GM12878 (cell line): ENCODE measurements around the gene VPS29. TPM values are rescaled to one million over a fixed set of nuclear protein-coding genes. Genes with fewer than 3 reads are reported as not detected.
A peak's percentile ranks its signal among the peaks of the same experiment; 100 is the strongest.

Experiments
- BCL11A ChIP-seq: IDR thresholded peaks from 2 replicates; pipeline ENCODE4 v1.6.1; 2011; ENCODE audit warnings: low read depth, low read length
- BMI1 ChIP-seq: fragments of 450-650 bp; IDR thresholded peaks from 2 replicates; pipeline ENCODE4 v1.6.1; 2016; ENCODE audit warnings: mild to moderate bottlenecking, moderate library complexity, borderline replicate concordance
- CTCF ChIP-seq, 3 experiments: IDR thresholded peaks in 2 of 3; conservative IDR thresholded peaks in 1 of 3; 2 replicates each; pipeline ENCODE4 v1.5.1; 2011; ENCODE audit warnings: low read depth in 3 of 3, low read length in 3 of 3, mild to moderate bottlenecking in 3 of 3, control low read depth in 2 of 3, moderate library complexity in 2 of 3, inconsistent platforms in 1 of 3, mixed read lengths in 1 of 3; ENCODE audit not compliant: control insufficient read depth in 2 of 3, insufficient read depth in 1 of 3; ENCODE audit errors: extremely low read depth in 1 of 3
- HDAC6 ChIP-seq: fragments of 200-600 bp; sonication (generic); IDR thresholded peaks from one replicate; pipeline ENCODE4 v1.8.0; 2017; ENCODE audit warnings: antibody characterized with exemption; ENCODE audit not compliant: unreplicated experiment
- IRF4 ChIP-seq: IDR thresholded peaks from 2 replicates; pipeline ENCODE4 v1.6.1; 2011; ENCODE audit warnings: low read depth, low read length
- KAT2A ChIP-seq: conservative IDR thresholded peaks from 2 replicates; pipeline ENCODE4 v1.6.1; 2011; ENCODE audit warnings: low read depth, low read length; ENCODE audit not compliant: control insufficient read depth
- MLLT1 ChIP-seq: fragments of 450-650 bp; IDR thresholded peaks from 2 replicates; pipeline ENCODE4 v1.6.1; 2016; ENCODE audit warnings: mild to moderate bottlenecking
- MYB ChIP-seq: fragments of 150-350 bp; IDR thresholded peaks from 2 replicates; pipeline ENCODE4 v1.6.1; 2014; ENCODE audit warnings: mild to moderate bottlenecking, low read depth, low read length, borderline replicate concordance
- NBN ChIP-seq: fragments of 450-650 bp; IDR thresholded peaks from 2 replicates; pipeline ENCODE4 v1.6.1; 2016
- NFYA ChIP-seq: IDR thresholded peaks from 2 replicates; pipeline ENCODE4 v1.6.1; 2011; ENCODE audit warnings: low read depth, mild to moderate bottlenecking, low read length, improper control_type of control experiment, borderline replicate concordance
- RAD21 ChIP-seq: IDR thresholded peaks from 2 replicates; pipeline ENCODE4 v1.6.1; 2011; ENCODE audit warnings: mild to moderate bottlenecking, low read depth, low read length, moderate library complexity; ENCODE audit not compliant: insufficient read depth
- RB1 ChIP-seq: fragments of 450-650 bp; formaldehyde crosslinking; IDR thresholded peaks from 2 replicates; pipeline ENCODE4 v1.6.1; 2017; ENCODE audit warnings: mild to moderate bottlenecking, borderline replicate concordance
- SIX5 ChIP-seq: IDR thresholded peaks from 2 replicates; pipeline ENCODE4 v1.6.1; 2011; ENCODE audit warnings: mild to moderate bottlenecking, low read depth, low read length, moderate library complexity; ENCODE audit not compliant: severe bottlenecking
- SMARCA5 ChIP-seq: fragments of 450-650 bp; IDR thresholded peaks from 2 replicates; pipeline ENCODE4 v1.6.1; 2017; ENCODE audit warnings: mild to moderate bottlenecking
- SMC3 ChIP-seq: IDR thresholded peaks from 2 replicates; pipeline ENCODE4 v1.6.1; 2011; ENCODE audit warnings: low read length, improper control_type of control experiment, borderline replicate concordance
- STAT1 ChIP-seq: fragments of 450-650 bp; conservative IDR thresholded peaks from 2 replicates; pipeline ENCODE4 v1.6.1; 2014; ENCODE audit warnings: antibody characterized with exemption, mild to moderate bottlenecking
- YBX1 ChIP-seq: fragments of 450-650 bp; IDR thresholded peaks from 2 replicates; pipeline ENCODE4 v1.6.1; 2016; ENCODE audit warnings: antibody characterized with exemption
- ZNF217 ChIP-seq: fragments of 450-650 bp; IDR thresholded peaks from 2 replicates; pipeline ENCODE4 v1.6.1; 2017; ENCODE audit warnings: antibody characterized with exemption, mild to moderate bottlenecking
- ZNF24 ChIP-seq: fragments of 450-650 bp; IDR thresholded peaks from 2 replicates; pipeline ENCODE4 v1.6.1; 2017; ENCODE audit warnings: antibody characterized with exemption, mild to moderate bottlenecking
- ZZZ3 ChIP-seq: IDR thresholded peaks from 2 replicates; pipeline ENCODE4 v1.6.1; 2011; ENCODE audit warnings: low read depth; ENCODE audit not compliant: control insufficient read depth, insufficient read length
- polyA plus RNA-seq, 11 experiments: library from polyadenylated mRNA; depleted of rRNA in 4 of 11; unstranded in 6 of 11; stranded (reverse) in 5 of 11; fragments of >200 nt; fragmentation: Nextera tagmentation in 4 of 11; fragmentation: Illumina TruSeq in 1 of 11; extraction: Ambion mirVana in 4 of 11; extraction: Trizol in 1 of 11; gene quantifications; 1 replicate in 1 of 11; 2 replicates in 10 of 11; pipeline versions ENCODE4 v1.2.1 to v1.2.3, GENCODE V29; 2011 to 2016; ENCODE audit warnings: inconsistent platforms in 2 of 11, missing spikeins in 2 of 11, low read depth in 1 of 11
- total RNA-seq, 4 experiments: library from RNA; depleted of rRNA in 3 of 4; stranded (reverse); fragments of >200 nt in 3 of 4; fragmentation: Illumina TruSeq in 1 of 4; extraction: Trizol in 1 of 4; gene quantifications; 2 replicates each; pipeline versions ENCODE4 v1.2.1 to v1.2.3, GENCODE V29; 2013 to 2021
- TF ChIP-seq, protein P1 (sequence below): IDR thresholded peaks from 2 replicates; pipeline ENCODE4 v1.6.1; 2012; ENCODE audit warnings: improper control_type of control experiment, low read depth, low read length; ENCODE audit not compliant: insufficient replicate concordance
- TF ChIP-seq, protein P2 (sequence below): IDR thresholded peaks from 2 replicates; pipeline ENCODE4 v1.6.1; 2012; ENCODE audit warnings: low read depth, low read length, improper control_type of control experiment
- TF ChIP-seq, protein P3 (sequence below): IDR thresholded peaks from 2 replicates; pipeline ENCODE4 v1.6.1; 2011; ENCODE audit warnings: low read depth, mild to moderate bottlenecking, low read length, moderate library complexity, borderline replicate concordance; ENCODE audit errors: extremely low read depth

Gene VPS29
- total and polyA plus RNA-seq, 10 of the 15 experiments (the other 5 are each of a cell fraction or from before 2014, with no cell fraction given) = 65.3 to 405 (median 206) TPM

GRCh38 chr12:110531741-110532333, 29.9 kb upstream of the VPS29 start (continued):
- no peak for TF ChIP-seq RAD21
- TF ChIP-seq HDAC6 = no peak
- TF ChIP-seq STAT1 = no peak
- no peak for TF ChIP-seq SMARCA5
- peak; percentile 86 for TF ChIP-seq BCL11A
- TF ChIP-seq NFYA = no peak
- TF ChIP-seq SIX5 = no peak
- TF ChIP-seq, protein P1, sequence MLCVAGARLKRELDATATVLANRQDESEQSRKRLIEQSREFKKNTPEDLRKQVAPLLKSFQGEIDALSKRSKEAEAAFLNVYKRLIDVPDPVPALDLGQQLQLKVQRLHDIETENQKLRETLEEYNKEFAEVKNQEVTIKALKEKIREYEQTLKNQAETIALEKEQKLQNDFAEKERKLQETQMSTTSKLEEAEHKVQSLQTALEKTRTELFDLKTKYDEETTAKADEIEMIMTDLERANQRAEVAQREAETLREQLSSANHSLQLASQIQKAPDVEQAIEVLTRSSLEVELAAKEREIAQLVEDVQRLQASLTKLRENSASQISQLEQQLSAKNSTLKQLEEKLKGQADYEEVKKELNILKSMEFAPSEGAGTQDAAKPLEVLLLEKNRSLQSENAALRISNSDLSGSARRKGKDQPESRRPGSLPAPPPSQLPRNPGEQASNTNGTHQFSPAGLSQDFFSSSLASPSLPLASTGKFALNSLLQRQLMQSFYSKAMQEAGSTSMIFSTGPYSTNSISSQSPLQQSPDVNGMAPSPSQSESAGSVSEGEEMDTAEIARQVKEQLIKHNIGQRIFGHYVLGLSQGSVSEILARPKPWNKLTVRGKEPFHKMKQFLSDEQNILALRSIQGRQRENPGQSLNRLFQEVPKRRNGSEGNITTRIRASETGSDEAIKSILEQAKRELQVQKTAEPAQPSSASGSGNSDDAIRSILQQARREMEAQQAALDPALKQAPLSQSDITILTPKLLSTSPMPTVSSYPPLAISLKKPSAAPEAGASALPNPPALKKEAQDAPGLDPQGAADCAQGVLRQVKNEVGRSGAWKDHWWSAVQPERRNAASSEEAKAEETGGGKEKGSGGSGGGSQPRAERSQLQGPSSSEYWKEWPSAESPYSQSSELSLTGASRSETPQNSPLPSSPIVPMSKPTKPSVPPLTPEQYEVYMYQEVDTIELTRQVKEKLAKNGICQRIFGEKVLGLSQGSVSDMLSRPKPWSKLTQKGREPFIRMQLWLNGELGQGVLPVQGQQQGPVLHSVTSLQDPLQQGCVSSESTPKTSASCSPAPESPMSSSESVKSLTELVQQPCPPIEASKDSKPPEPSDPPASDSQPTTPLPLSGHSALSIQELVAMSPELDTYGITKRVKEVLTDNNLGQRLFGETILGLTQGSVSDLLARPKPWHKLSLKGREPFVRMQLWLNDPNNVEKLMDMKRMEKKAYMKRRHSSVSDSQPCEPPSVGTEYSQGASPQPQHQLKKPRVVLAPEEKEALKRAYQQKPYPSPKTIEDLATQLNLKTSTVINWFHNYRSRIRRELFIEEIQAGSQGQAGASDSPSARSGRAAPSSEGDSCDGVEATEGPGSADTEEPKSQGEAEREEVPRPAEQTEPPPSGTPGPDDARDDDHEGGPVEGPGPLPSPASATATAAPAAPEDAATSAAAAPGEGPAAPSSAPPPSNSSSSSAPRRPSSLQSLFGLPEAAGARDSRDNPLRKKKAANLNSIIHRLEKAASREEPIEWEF = peak; percentile 73
- TF ChIP-seq ZNF24 = no peak
- TF ChIP-seq ZNF217 = peak; percentile 96
- no peak for TF ChIP-seq ZZZ3
- no peak for TF ChIP-seq YBX1
- peak; percentile 88 for TF ChIP-seq BMI1
- TF ChIP-seq NBN = peak; percentile 87
- TF ChIP-seq, protein P2, sequence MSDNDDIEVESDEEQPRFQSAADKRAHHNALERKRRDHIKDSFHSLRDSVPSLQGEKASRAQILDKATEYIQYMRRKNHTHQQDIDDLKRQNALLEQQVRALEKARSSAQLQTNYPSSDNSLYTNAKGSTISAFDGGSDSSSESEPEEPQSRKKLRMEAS = no peak; the same call in 1 of the 2 replicates
- no peak for TF ChIP-seq KAT2A
- no peak for TF ChIP-seq CTCF (IDR thresholded peaks at IDR 0.05 in 2 of 3, conservative IDR thresholded peaks at IDR 0.05 in 1 of 3; ENCODE audit: control insufficient read depth in 2 of 3, extremely low read depth in 1 of 3, insufficient read depth in 1 of 3, low read depth in 3 of 3, low read length in 3 of 3)
- peak; percentile 72 for TF ChIP-seq MLLT1
- TF ChIP-seq MYB = peak; percentile 90
- peak; percentile 77 for TF ChIP-seq IRF4
- TF ChIP-seq SMC3 = no peak; the same call in 1 of the 2 replicates
- TF ChIP-seq, protein P3, sequence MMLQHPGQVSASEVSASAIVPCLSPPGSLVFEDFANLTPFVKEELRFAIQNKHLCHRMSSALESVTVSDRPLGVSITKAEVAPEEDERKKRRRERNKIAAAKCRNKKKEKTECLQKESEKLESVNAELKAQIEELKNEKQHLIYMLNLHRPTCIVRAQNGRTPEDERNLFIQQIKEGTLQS = no peak
- TF ChIP-seq RB1 = peak; percentile 17; the same call in 1 of the 2 replicates
